LNCaP clone FGC (cell line): Measurements from ENCODE around the gene STIP1.

Experiments used
- DNase-seq: peaks from one replicate; pipeline ENCODE4 v3.0.0-alpha.2; 2011; ENCODE audit warnings: low read depth
- H3K4me3 ChIP-seq: 2 replicates; pipeline ENCODE4 v1.5.1; 2011; ENCODE audit warnings: mild to moderate bottlenecking, low read depth, low read length, control low read depth
- CTCF ChIP-seq: IDR thresholded peaks from 2 replicates; pipeline ENCODE4 v1.5.1; 2012; ENCODE audit warnings: mild to moderate bottlenecking; ENCODE audit not compliant: control insufficient read depth, insufficient read depth; ENCODE audit errors: extremely low read depth

Gene STIP1

GRCh38 chr11:64234647-64235379 is 48.8 kb downstream of the STIP1 start:
- TF ChIP-seq CTCF: 0 out of 2 replicates have a peak, but pooled peaks have one; percentile 14
- peak overlapping the region; percentile 58 for H3K4me3 ChIP-seq
- no peak for DNase-seq

- peak overlapping the region; percentile 58 for H3K4me3 ChIP-seq
- no peak for DNase-seq
- no peak for TF ChIP-seq CTCF
These were observed 49.6 kb downstream of the STIP1 start for GRCh38 chr11:64235437-64236161.

- H3K4me3 ChIP-seq: 0 out of 2 replicates have a peak overlapping the region, but pooled peaks have one; percentile 5
- peak; percentile 99 for DNase-seq
- no peak for TF ChIP-seq CTCF
These were observed 51.5 kb downstream of the STIP1 start for GRCh38 chr11:64237484-64237951.

GRCh38 chr11:64238076-64238475 is 52.1 kb downstream of the STIP1 start:
- no peak for DNase-seq
- no peak overlapping the region for H3K4me3 ChIP-seq
- TF ChIP-seq CTCF: no peak

- DNase-seq: no peak
- no peak overlapping the region for H3K4me3 ChIP-seq
- TF ChIP-seq CTCF: no peak
These were observed 53.0 kb downstream of the STIP1 start for GRCh38 chr11:64238999-64239398.

GRCh38 chr11:64239662-64240434 is 53.9 kb downstream of the STIP1 start:
- TF ChIP-seq CTCF: no peak
- no peak for DNase-seq
- peak overlapping the region; percentile 96 for H3K4me3 ChIP-seq
